Measurements from ENCODE around the gene FILIP1.
A peak's percentile ranks its signal among the peaks of the same experiment; 100 is the strongest.

Gene FILIP1

GRCh38 chr6:75249837-75250236, 243.8 kb downstream of the FILIP1 start:
- H3K4me1 Mint-ChIP-seq: peaks cover 1% of the 10 kb centered on the region
- no peak overlapping the region for H3K27ac Mint-ChIP-seq
- peaks cover 6% of the 10 kb centered on the region for H3K27me3 Mint-ChIP-seq (ENCODE audit: low read depth, poor library complexity)
- no peak for DNase-seq
- TF ChIP-seq CTCF (IDR thresholded peaks at IDR 0.05): no peak
- H3K9me3 Mint-ChIP-seq: no peaks in the 10 kb centered on the region
- no peak overlapping the region for H3K4me3 Mint-ChIP-seq
- no peaks in the 10 kb centered on the region for H3K36me3 Mint-ChIP-seq (ENCODE audit: low read depth)

DNA sequence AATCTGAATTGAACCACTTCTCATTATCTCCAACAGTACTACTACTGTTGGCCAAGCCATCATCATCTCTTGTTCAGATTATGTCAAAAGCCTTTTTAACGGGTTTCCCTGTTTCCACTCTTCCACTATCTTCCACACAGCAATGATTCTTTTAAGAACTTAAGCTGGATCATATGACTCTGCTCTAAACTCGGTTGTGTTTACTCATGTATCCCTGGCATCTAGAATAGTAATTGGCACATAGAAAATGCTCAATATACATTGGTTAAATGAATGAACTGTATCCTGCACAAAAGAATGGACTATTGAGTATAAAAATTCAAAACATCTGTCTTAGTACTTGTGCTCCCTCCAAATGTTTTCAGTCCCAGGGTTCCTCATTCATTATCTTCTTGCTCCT, 247.2 kb downstream of the FILIP1 start:
- H3K27ac Mint-ChIP-seq: no peak overlapping the region

DNA sequence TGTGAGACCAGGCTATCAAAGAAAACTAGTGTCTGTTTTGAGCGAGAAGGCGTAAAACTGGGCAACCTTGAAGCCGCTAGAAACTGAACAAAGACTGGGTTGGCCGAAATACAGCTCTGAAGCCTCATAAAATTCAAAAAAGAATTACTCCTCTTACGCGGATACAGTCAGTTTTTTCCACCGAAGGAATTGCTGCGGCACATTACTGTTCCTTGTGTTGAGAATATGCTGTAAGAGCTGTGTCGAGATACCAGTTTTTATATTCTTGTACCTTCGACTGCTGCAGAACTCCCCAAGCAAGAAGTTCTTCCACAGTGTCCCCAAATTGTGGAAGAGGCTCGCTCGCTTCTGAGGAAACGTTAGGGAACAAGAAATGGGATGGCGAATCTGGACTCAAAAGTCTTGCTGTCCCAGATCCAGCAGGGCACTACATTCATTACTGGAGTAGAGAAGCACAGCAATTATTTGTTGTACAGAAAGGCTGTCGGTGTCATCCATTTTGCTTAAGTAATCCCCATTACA, 249.5 kb downstream of the FILIP1 start:
- Mint-ChIP-seq H3K4me1 (peaks cover 29% of the 10 kb centered on the region), H3K9me3 (peaks cover 4% of the 10 kb centered on the region), H3K36me3 (ENCODE audit: low read depth) (peaks cover 32% of the 10 kb centered on the region), H3K27me3 (ENCODE audit: low read depth, poor library complexity) (peaks cover 6% of the 10 kb centered on the region), H3K27ac (peak overlapping the region; percentile 100), H3K4me3 (peak overlapping the region; percentile 99)
- DNase-seq: no peak
- no peak for TF ChIP-seq CTCF (IDR thresholded peaks at IDR 0.05)

More for the DNA sequence above, 247.2 kb downstream of the FILIP1 start:
- no peak for TF ChIP-seq CTCF (IDR thresholded peaks at IDR 0.05)
- DNase-seq: no peak
- H3K4me3 Mint-ChIP-seq: no peak overlapping the region
- peaks cover 10% of the 10 kb centered on the region for H3K36me3 Mint-ChIP-seq (ENCODE audit: low read depth)
- peaks cover 23% of the 10 kb centered on the region for H3K4me1 Mint-ChIP-seq
- H3K9me3 Mint-ChIP-seq: peaks cover 4% of the 10 kb centered on the region
- H3K27me3 Mint-ChIP-seq (ENCODE audit: low read depth, poor library complexity): peaks cover 6% of the 10 kb centered on the region

DNA sequence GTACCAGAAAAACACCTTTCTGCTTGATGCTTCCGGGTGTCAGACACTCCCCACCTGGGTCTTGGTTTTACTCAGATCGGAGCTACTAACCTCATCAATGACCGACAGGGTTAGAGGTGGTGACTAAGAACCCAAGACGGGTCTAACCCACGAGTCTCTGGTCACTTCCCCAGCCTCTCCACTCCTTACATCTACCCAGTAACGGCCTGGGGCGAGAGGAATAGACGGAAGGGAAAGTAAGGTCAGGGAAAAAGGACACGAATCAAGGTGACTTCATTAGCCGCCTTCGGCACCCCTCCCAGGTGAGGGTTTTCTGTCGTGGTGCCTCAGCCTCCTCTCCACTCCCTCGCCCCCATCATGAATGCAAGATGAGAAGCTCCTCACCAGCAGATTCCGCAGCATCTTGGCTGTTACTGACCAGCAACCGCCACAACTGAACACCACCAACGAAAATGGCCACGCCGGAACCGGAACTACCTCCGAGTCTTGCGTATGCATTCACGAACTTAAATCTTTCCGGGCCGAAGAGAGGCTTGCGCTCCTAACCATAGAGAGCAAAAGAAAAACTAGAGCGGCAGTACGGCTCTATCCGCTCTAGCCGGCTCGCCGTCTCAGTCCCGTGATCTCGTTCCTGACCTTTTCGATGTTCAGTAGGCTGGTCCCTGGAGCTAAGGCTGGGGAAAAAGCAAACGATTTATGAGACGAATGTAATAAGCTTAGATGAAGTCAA, 250.1 kb downstream of the FILIP1 start, which contains the start of gene COX7A2:
Gene COX7A2, minus strand, starts transcription at position 469 of the 730 bp plus-strand sequence. Its CDS starts 67 bp downstream, at position 402.
- TF ChIP-seq CTCF (IDR thresholded peaks at IDR 0.05): no peak
- Mint-ChIP-seq H3K27me3 (ENCODE audit: low read depth, poor library complexity) (peaks cover 6% of the 10 kb centered on the region), H3K36me3 (ENCODE audit: low read depth) (peaks cover 37% of the 10 kb centered on the region), H3K9me3 (peaks cover 4% of the 10 kb centered on the region), H3K4me1 (peaks cover 29% of the 10 kb centered on the region), H3K4me3 (peak within 1 kb of the TSS; percentile 99), H3K27ac (peak within 1 kb of the TSS; percentile 100)
- DNase-seq: peak; percentile 81

Measured in nephron progenitor cell (in vitro differentiated cells).